GM21515 (cell line): ENCODE data around the gene SLC37A2.
"Not testable (repeated sequence)": the region's sequence is repeated elsewhere in the genome, so short reads cannot be mapped to it uniquely, and the experiment has no call there.

Experiments
- ATAC-seq: cut with Tn5 transposase; IDR thresholded peaks from one replicate; pipeline ENCODE4 v1.9.1; 2021; ENCODE audit not compliant: unreplicated experiment

The SLC37A2 gene

DNA sequence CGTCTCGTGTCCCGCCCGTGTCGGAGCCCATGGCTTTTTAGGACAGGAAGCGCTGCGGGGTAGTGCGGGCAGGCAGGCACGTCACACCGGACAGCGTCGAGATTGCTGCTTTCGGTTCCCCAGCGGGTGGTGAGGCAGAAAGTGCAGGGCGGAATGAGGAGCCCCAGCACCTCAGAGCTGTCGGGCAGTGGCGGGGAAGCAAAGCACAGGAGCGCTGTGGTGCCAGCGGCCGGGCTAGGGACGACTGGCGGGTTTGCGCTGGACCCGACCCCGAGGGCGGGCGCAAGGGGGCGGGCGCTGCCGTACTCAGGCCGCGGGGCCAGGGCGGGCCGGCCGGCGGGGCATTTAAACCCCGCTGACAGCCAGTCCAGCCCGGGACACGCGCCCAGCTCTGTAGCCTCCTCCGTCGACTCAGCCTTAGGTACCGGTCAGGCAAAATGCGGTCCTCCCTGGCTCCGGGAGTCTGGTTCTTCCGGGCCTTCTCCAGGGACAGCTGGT is at the start of gene SLC37A2:
TSS of gene SLC37A2 (plus strand) at position 375 of the 498 bp plus-strand sequence. CDS start at position 438, 63 bp downstream.
- ATAC-seq, result peak; percentile 93

DNA sequence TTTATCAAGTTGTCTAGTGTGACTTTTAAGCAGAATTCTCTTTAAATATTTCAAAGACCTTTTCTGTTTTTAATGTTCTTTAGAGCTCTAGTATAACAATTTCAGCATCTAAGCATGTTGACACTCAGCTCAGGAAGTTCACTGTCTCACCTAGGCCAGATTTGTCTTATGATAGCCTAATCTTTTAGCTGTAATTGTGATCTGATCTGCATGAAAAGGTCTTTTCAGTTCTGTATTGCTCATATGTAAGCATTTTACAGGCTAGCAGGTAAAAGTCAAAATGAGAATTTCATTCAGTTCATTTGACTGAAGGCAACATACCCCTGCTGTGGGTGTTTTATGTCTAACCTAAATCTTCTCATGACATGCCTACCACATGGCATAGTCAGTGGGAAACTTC is 46.7 kb upstream of the SLC37A2 start:
- ATAC-seq, result no peak

DNA sequence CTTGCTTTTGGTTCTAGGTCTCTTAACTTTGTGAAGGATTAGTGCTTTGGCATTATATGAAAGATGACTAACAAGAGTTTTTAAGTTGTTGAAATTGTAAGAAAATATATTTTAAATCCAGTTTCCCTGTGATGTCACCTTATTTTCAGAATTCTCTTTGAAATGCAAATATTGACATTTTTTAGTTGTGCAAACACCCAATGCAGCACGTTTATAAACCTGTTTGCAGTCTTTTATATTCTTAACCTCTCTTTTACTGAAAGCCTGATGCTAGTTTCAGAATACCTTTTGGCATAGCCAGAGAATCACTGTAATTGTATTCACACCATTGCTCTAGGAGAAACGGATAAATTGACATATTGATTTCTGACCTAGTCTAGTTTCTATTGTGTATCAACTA is 42.8 kb upstream of the SLC37A2 start:
- ATAC-seq, result no peak

DNA sequence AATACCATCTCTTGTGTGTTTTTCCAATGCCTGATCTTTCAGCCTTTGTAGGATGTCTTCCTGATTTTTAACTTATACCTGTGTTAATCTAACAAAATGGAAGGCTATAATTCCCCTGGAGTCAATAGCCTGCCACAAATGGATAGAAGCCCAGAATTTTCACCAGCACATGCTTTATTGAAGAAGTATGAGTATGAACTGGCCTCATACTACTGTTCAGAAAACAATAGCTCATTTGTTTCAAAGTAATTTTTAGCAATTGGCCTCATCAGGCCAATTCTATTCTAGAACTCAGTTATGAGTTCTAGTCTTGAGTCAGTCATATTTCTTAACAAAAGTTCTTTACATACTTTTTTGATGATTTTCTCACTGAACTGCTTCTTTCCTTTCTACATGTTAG is 40.6 kb upstream of the SLC37A2 start:
- ATAC-seq, result no peak

DNA sequence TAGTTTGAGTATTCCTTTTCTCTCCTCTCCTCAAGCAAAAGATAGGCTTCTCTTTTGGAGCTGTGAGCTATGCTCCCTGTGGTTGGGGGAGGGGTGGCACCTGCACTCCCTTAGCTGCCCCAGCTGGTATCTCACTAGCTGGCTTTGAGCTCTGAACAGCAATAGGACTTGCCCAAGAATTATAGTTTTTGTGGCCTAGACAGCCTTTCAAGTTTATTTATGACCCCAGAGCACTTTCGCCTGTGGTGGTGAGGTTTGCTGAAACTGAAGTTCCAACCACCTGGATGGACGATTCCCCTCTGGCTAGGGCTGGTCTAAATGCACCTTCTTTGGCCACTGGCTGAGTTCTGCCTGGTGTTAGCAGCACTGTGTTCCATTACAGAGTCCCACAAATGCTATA is 37.1 kb upstream of the SLC37A2 start:
- ATAC-seq, result no peak

DNA sequence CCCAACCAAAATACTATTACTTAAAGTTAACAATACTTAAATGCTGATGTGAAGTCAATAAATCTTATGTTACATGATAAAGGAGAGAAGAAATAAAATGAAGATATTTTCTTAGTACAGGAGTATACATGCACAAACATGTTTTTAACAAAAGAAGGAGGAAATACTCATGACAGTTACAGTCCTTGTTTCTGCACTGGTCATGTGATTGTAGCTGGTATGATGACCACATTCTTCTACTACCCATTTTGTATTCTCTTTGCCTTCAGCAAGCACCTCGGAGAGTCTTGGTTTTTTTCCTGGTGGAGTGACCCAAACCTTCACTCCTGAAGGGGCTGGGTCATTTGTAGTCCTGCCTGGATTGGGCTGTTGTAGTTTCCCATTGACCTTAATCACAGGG is 33.7 kb upstream of the SLC37A2 start:
- not testable (repeated sequence) for ATAC-seq

DNA sequence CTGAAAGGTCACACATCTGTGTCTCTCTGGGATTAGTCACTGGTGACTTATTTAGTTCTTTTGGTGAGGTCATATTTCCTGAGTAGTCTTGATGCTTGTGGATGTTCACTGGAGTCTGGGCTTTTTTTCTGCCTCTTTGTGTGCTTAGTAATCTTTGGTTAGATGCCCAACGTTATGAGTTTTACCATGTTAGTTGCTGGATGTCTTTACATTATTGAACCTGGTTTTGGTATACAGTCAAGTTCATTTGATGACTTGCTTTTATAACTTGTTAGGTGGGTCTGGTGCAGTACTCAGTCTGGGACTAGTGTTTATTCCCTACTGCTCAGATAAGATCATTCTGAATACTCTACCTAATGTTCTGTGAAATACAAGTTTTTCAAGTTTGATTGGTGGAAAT is 26.2 kb upstream of the SLC37A2 start:
- ATAC-seq, result no peak

DNA sequence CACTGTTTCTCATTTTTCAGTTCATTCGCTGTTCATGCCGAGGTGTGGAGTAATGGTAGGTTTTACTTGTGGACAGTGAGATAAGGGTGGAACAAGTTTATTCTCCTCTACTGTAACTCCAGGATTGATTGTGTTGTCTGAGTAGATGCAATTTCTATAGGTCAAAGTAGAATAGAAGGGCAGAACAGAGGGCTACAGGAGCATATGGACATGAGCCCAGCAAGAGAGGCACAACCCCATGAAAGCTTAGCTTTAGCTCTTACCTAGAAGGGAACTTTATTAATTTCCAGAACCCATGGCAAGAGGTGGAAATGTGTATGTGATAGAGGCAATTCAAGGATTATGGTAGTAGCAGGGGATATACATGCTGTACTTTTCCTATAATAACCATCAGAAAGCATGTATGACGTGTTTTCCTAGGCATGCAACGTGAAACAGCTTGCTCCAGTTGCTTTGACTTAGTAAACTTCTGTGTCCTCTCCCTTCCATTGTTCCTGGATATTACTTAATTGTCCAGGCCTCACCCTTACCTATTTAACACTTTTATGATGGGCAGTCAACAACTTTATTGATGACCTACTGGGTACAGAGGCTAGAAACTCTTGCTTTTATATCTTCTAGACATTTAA is 13.8 kb upstream of the SLC37A2 start:
- no peak for ATAC-seq

DNA sequence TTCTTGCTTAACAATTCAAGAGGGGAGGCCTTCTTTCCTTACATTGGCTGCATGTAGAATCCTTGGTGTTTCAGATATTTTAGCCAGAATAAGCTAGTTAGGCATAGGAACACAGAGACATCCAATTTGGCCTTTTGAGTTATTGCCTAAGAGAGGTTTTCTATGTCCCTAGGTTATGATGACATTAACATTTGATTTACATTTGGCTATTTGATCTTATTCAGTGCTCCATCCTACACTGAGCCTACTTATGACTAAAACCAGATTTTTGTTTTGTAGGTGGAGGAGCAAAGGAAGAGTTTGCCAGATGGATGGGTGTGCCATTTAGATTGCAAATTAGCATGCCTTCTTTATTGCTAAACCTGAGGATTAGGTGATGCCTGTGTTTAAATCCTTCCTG is 11.1 kb upstream of the SLC37A2 start:
- ATAC-seq, result no peak

DNA sequence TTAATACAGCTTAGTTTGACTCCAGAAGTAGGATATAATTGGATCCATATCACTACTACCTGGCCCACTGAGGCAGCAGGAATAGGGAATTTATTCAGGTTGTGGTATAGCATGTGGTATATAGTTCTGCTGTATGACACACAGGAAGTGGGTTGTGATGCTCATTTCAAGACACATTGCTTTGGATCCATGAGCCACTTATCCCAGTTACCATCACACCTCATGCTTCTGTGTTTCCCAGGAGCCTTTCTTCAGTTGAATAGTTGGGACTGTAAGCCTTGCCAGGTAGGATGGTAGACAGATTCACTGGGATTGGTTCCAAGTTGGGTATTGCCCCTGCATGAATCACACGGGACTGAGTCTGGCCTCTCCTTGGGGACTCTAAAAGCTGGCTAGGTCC is 9.9 kb upstream of the SLC37A2 start:
- no peak for ATAC-seq

DNA sequence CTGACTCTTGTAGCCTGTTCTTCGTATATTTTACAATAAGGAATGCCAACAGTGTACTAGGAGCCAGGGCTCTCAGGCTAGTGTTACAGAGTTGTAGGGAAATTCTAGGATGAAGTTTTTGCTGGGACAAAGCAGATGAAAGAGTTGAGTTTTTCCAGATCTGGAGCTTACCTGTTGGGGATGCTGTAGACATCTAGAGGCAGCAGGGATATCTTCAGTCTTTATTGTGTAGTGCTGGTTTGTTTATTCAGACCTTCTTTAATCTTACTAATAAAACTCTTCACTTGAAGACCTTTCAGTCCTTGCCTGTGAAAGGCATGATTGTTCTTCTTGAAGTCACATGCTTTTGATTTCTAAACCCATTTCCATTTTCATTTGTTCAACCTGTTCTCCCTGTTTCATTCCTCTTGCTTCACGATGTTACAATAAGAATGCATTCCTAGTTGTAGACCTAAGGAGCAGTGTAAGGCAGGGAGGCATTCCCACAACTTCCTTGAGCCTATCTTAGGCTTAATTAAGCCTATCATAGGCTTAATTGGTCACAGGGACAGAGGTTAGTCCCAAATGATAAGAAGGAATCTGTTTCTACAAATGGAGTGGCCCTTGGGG is 7.9 kb upstream of the SLC37A2 start:
- ATAC-seq, result no peak

DNA sequence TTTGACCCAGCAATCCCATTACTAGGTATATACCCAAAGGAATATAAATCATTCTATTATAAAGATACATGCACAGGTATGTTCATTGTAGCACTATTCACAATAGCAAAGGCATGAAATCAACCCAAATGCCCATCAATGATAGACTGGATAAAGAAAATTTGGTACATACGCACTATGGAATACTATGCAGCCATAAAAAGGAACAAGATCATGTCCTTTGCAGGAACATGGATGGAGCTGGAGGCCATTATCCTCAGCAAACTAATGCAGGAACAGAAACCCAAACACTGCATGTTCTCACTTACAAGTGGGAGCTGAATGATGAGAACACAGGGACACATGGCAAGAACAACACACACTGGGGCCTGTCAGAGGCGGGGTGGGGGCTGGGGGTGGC is 7.0 kb upstream of the SLC37A2 start:
- not testable (repeated sequence) for ATAC-seq

DNA sequence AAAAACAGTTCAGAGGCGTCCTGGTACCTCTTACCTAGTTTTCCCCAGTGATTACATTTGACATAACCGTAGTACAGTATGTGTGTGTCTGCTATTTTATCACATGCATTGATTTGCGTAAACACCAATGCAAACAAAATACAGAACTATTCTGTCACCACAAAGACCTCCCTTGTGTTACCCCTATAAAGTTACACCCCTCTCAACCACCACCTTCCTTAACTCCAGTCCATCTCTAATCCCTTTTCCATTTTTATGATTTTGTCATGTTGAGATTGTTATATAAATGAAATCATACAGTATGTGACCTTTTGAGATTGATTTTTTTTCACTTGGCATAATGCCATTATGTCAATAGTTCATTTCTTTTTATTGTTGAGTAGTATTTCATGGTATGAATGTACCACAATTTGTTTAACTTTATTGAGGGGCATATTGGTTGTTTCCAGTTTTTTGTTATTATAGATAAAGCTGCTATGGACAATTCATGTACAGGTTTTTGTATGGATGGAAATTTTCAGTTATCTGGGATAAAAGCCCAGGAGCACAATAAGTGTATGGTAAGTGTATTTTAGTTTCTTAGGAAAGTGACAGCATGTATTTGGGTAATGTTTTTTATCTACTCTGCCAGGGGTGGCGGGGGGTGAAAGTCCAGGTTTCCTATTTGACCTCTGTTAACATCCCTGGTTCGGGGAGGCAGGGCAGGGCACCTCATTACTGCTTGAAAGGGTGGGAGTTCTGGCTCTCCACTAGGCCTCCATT is 6.0 kb upstream of the SLC37A2 start:
- ATAC-seq, result no peak

DNA sequence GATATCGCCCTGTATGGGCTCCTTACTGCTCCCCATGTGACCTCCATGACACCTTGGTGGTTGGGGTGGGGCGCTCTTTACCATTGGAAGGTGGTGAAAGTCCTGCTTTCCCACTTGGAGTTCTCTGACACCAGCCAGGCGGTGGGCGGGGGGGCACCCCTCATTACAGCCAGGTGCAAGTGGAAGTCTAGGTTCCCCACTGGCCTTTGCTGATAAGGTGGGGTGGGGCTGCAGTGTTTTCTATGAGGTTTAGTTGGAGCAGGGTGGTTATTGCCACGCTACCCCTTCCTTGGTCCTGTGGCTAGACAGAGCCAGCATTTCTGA is 5.5 kb upstream of the SLC37A2 start:
- ATAC-seq, result no peak

DNA sequence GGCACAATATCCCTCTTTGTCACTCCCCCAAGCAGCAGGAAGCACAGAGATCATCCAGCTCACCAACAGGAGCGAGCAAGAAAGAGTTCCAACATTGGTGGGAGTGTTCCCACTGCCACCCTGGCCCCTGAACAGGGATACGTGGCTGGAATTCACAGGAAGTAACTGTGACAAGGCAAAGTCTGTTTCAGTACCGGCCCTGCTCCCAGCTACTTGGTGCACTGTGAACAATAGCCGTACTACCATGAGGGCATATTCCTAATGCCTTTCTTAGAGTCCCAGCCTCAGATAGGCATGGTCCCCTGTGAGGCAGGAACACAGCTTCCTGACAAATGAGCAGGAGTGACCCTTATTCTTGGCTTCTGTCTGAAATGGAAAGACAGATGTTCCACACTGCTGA is 1.8 kb upstream of the SLC37A2 start:
- ATAC-seq, result no peak

DNA sequence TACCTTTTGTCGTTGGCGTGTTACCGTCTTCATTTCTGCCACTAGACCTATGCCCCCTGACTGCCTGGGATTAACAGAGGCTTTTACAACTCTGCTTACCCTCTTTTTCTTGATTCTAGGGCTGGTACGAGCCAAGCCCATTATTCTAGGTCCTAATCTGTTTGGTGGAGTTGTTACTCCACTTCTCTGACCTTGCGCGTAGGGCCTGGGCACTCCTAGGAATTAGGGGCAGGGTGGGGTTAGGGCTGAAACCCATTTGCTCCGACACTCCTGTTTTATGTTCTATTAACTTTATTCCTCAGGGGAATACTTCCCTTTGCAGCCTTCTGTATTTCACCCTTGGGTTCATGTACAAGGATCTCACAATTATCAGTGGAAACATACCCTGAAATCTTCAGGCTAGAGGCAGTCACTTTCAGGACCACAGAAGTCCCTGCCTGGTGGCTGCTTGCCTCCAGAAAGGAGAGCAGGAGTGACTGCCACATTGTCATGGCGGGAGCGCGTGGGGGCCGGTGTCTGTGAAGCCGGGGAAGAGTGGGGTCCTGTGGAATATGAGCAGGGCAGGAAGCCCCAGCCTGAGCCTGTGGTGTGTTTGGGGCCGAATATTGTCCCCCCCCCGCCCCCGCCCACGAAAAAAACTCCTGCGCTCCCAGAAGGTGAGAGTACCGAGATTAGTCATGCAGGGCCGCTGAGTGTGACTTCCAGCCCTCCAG is 731 bp upstream of the SLC37A2 start:
- ATAC-seq, result peak; percentile 10

DNA sequence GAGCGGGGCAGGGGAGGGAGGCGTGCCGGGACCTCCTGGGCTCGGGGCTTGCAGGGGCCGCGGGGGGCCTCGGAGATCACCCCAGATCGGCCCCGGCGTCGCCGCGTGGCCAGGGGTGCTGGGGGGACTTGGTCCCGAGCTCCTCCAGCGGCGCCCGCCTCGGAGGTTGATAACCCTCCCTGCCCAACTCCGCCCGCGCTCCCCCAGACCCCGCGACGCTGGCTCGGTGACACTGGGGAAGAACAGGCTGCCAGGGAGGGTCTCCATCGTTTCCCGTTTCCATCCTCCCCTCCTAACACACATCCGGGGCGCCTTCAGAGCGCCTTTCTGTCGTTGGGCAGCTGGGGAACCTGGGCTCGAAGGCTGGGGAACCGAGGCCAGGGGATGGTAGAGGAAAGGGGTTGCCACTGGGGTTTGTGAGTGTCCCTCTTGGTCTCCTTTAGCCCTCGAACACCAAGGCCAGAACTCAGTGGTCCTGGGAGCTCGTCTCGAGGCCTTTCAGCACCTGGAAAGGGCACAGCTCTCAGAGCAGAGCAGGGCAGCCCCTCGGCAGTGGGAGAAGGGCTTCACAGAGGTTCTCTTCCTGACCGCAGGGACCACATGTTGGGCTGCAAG is 431 bp downstream of the SLC37A2 start:
- ATAC-seq, result peak; percentile 30

DNA sequence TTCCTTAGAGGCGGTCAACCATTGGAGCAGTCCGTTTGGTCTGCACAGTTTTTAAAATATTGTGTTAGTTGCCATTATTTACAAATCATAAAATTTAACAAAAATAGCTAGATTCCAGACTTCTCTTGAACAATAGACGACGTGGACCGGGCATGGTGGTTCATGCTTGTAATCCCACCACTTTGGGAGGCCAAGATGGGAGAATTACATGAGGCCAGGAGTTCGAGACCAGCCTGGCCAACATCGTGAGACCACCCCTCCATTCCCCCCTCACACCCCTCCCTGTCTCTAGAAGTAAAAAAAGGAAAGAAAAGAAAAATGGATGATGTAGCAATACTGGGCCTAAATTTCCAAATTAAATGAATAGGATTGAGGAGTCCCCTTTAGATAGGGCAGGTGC is 965 bp downstream of the SLC37A2 start:
- no peak for ATAC-seq

DNA sequence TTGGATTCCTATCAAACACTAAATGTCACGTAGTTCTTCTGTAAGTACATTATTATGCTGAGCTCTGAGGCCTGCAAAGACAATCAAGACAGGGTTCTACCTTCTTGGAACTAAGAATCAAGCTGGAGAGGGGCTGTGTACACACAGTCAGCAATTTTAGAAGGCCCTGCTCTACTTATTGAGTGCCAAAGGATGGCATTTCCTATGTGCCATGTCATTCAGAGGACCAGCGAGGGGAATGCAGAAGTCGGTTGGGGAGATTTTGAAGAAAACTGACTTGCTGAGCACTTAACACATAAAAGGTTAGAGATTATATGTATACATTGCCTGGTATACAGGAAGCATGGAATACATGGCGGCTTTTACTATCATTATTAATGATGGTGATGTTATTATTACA is 5.3 kb downstream of the SLC37A2 start:
- no peak for ATAC-seq

DNA sequence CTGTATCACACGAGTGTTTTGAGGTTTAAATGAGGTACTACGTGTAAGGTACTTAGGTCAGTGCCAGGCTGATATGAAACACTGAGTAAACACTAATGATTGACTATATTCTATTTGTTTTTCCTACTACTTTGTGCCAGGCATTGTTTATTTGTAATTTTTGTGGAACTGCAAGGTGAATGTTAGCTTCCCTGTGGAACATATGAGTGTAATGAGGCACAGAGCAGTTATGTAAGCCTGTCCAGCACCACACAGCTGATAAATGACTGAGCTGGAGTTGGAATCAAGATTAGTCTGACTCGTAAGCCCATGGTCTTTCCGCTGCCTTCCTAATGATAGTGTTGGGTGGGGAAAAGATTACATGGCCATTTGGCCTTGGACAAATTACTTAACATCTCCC is 5.9 kb downstream of the SLC37A2 start:
- no peak for ATAC-seq

DNA sequence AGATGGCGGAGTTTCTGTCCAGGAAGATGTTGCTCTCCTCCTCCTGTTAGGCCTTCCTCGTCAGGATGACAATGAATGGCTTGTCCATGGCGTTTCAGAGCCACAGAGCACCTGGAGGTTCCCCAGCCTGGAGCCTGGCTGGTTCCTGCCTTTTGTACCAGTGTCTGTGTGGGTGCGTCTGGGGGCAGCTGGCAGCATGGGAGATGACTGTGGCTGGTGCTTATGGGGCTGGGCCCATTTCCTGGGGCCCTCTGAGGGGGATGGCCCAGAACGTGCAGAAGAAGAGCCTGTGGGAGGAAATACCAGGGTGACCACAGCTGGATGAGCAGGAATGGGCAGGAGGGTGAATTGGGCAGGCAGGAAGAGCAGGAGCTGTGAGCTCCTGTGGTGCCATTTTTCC is 6.7 kb downstream of the SLC37A2 start:
- ATAC-seq, result no peak
